Thoracic aorta (tissue), 2 donors: ENCODE results near the gene CDH23. TPM values are rescaled to one million over a fixed set of nuclear protein-coding genes. Genes with fewer than 3 reads are reported as not detected.

Source experiments
- ATAC-seq: fragments of 150-250 bp; one replicate; pipeline ENCODE4 v1.8.0; 2017; ENCODE audit warnings: low read depth; ENCODE audit not compliant: insufficient number of reproducible peaks, low FRiP score
- DNase-seq: peaks from one replicate; pipeline ENCODE4 v3.0.0-alpha.2; 2020; ENCODE audit warnings: low spot score
- H3K27ac ChIP-seq, 2 donors: fragments of 200-600 bp; sonication (generic); 1 replicate in 1 of 2; 2 replicates in 1 of 2; pipeline ENCODE4 v1.5.1; 2016; ENCODE audit warnings: mild to moderate bottlenecking in 2 of 2, moderate library complexity in 2 of 2
- H3K27me3 ChIP-seq: fragments of 200-600 bp; sonication (generic); replicated peaks from 2 replicates; pipeline ENCODE4 v1.6.0; 2016; ENCODE audit warnings: mild to moderate bottlenecking; ENCODE audit not compliant: insufficient read depth
- H3K36me3 ChIP-seq: fragments of 200-600 bp; sonication (generic); one replicate; pipeline ENCODE4 v1.5.1; 2016
- H3K4me1 ChIP-seq, 2 donors: fragments of 200-600 bp; sonication (generic); 1 replicate in 1 of 2; 2 replicates in 1 of 2; pipeline versions ENCODE4 v1.5.1 to v1.6.0; 2016; ENCODE audit warnings: low read depth in 2 of 2, mild to moderate bottlenecking in 1 of 2; ENCODE audit not compliant: control insufficient read depth in 1 of 2
- H3K4me3 ChIP-seq: fragments of 200-600 bp; sonication (generic); 2 replicates; pipeline ENCODE4 v1.5.1; 2016; ENCODE audit warnings: mild to moderate bottlenecking
- H3K9me3 ChIP-seq: fragments of 200-600 bp; sonication (generic); 2 replicates; pipeline ENCODE4 v1.5.1; 2016
- CTCF ChIP-seq: fragments of 200-600 bp; sonication (generic); IDR thresholded peaks from one replicate; pipeline ENCODE4 v1.5.1; 2019; ENCODE audit warnings: antibody characterized with exemption
- total RNA-seq, 2 donors: library from RNA; depleted of rRNA; stranded (reverse); fragments of >200 nt; gene quantifications; one replicate each; pipeline versions ENCODE4 v1.1.0 to v1.2.3, GENCODE V29; 2016

CDH23 gene
- total RNA-seq, 2 donors from 2014 or later: 10.6 to 10.8 TPM

DNA sequence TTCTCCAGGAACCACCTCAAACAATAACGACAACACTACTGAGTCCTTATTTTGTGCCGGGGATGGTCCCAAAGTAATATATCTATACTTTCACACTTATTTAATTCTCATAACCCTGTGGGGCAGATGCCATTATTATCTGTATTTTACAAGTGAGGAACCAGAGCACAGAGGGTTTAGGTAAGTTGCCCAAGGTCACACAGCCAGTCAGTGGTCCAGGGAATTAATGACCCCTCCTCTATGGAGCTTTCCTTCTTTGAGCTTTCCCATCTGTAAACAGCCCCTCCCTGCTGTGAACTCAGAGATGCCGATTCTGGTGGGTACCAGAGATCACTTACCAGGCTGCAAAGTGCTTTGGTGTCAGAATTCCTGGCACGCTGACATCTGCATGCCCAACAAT, 217.2 kb downstream of the CDH23 start:
- DNase-seq: no peak
- peaks cover 0 to 18% of the 10 kb centered on the region in 2 donors for H3K4me1 ChIP-seq
- no peak overlapping the region for H3K4me3 ChIP-seq
- no peaks in the 10 kb centered on the region for H3K9me3 ChIP-seq
- ATAC-seq: no peak
- H3K27ac ChIP-seq: no peak overlapping the region
- H3K36me3 ChIP-seq: no peaks in the 10 kb centered on the region
- no peaks in the 10 kb centered on the region for H3K27me3 ChIP-seq
- TF ChIP-seq CTCF: no peak

GRCh38 chr10:71614946-71615345, 218.2 kb downstream of the CDH23 start:
- no peaks in the 10 kb centered on the region for H3K27me3 ChIP-seq
- TF ChIP-seq CTCF: no peak
- H3K4me3 ChIP-seq: no peak overlapping the region
- ATAC-seq (no peak), DNase-seq (no peak)
- H3K27ac ChIP-seq: no peak overlapping the region
- no peaks in the 10 kb centered on the region for H3K36me3 ChIP-seq
- H3K9me3 ChIP-seq: no peaks in the 10 kb centered on the region
- H3K4me1 ChIP-seq: peaks cover 0 to 18% of the 10 kb centered on the region in 2 donors

DNA sequence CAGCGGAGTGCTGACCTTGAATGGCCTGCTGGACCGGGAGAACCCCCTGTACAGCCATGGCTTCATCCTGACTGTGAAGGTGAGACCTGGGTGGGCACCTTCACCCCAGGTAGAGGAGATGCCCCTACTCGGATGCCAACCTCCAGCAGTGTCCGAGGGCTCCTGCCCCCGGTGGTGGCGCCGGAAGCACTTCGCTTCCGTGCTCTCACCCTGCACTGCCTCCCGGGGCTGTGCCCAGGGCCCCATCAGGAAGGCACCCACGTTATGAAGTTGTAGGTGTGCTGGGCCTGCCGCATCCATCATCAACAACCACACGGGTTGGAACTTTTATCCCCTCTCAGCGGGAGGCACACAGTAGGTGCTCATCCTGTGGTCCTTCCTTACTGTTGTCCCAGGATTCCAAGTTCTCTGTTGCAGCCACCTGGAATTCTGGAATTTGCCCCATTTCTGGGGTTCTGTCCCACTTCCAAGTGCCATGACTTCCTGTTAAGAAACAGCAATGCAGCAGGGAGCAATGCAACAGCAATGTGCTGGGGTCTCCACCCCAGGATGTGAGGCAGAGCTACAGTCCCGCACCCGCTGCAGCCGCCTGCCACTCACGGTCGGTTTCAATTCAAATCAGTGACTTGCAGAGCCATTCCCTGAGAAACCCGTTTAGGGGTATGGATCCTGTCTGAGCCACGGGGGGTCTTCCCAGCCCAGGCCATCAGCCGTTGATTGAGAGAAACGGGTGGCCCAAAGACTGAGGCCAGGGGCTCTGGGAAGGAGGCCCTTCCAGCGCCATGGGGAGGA, 219.0 kb downstream of the CDH23 start:
- H3K4me1 ChIP-seq: peaks cover 2 to 20% of the 10 kb centered on the region in 2 donors
- no peaks in the 10 kb centered on the region for H3K36me3 ChIP-seq
- ATAC-seq (no peak), DNase-seq (no peak)
- H3K4me3 ChIP-seq: no peak overlapping the region
- no peak for TF ChIP-seq CTCF
- H3K9me3 ChIP-seq: no peaks in the 10 kb centered on the region
- H3K27me3 ChIP-seq: no peaks in the 10 kb centered on the region
- H3K27ac ChIP-seq: no peak overlapping the region

DNA sequence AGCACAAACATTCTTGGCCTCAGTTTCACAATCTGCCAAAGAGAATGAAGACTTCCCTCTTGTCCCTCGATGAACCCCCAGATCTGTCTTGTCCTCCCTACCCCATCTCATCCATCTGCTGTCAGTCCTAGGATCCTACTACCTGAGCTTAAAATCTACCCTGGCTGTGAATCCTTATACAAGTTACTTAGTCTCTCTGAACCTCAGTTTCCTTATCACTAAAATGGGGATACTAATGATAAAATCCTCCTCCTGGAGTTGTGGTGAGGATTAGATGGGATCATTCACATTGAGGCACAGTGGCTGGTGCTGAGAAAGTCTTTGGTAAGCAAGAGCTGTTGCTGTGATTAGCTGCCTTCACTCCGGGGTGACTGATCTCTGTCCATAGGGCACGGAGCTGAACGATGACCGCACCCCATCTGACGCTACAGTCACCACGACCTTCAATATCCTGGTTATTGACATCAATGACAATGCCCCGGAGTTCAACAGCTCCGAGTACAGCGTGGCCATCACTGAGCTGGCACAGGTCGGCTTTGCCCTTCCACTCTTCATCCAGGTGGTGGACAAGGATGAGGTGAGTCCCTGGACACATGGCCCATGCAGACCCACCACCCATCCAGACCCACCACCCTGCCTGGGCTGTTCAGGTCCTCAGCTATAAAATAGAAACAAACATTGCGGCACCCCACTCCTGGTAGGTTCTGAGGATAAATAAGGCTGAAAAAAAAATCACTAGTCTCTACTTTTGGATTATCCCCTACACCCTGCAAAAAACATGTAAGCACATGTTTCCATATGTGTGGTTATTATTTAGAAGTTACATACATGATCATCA, 220.3 kb downstream of the CDH23 start:
- TF ChIP-seq CTCF: no peak
- no peak overlapping the region for H3K4me3 ChIP-seq
- H3K4me1 ChIP-seq: peaks cover 9 to 33% of the 10 kb centered on the region in 2 donors
- ATAC-seq (no peak), DNase-seq (no peak)
- H3K36me3 ChIP-seq: no peaks in the 10 kb centered on the region
- no peaks in the 10 kb centered on the region for H3K27me3 ChIP-seq
- no peaks in the 10 kb centered on the region for H3K9me3 ChIP-seq
- no peak overlapping the region for H3K27ac ChIP-seq

DNA sequence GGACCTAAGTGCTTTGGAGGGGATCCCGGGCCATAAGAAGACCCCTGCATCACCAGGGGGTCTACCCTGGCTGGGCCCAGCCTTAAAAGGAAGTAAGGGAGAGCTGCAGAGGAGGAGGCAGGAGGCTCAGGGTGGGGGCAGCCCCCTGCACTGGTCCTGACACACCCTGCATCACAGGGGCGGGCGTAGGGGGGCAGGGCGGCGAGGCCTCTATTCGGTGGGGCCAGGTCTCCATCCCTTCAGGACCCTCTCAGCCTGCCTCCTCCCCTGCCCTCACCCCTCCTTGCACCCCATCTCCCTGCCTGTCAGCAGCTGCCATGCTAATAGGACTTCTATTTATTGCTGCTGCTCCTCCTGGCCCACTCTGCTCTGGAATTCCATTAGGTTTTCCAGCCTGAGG, 221.5 kb downstream of the CDH23 start:
- ATAC-seq: no peak

More for the DNA sequence above, 221.5 kb downstream of the CDH23 start:
- no peak for DNase-seq
- Histone ChIP-seq H3K4me3 (no peak overlapping the region), H3K9me3 (no peaks in the 10 kb centered on the region), H3K4me1 (peaks cover 20 to 39% of the 10 kb centered on the region in 2 donors), H3K27me3 (no peaks in the 10 kb centered on the region), H3K27ac (no peak overlapping the region), H3K36me3 (no peaks in the 10 kb centered on the region)
- TF ChIP-seq CTCF: no peak
